ENCODE measurements around the gene SCYL1.

Gene SCYL1

DNA sequence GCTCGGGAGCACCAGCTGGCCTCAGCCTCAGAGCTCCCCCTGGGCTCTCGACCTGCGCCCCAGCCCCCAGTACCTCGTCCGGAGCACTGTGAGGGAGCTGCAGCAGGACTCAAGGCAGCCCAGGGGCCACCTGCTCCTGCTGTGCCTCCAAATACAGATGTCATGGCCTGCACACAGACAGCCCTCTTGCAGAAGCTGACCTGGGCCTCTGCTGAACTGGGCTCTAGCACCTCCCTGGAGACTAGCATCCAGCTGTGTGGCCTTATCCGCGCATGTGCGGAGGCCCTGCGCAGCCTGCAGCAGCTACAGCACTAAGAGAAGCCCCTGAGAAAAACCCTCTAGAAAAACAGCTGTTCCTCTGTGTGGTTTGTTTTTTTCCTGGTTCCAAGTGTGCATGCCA lies 46.5 kb downstream of the SCYL1 start:
- DNase-seq (ENCODE audit: low read depth in 2 of 2): no peak

DNA sequence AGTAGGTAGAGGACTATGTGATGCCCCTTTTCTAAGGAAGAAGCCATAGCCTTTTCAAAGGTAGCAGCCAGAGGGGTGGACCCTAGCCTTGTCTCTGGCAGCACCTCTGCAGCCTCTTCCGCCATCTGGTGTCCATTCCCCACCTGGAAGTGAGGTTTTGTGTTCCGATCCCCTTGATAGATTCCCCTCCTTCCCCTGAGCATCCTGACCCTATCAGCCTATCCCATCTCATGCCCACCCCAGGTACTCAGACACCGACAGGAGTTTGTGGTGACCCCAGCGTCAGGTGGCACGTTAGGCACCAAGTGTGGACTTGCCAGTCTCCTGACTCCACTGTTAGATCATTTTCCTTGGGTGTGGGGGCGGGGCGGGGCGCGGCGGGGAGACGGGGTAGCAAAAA lies 47.1 kb downstream of the SCYL1 start:
- DNase-seq (ENCODE audit: low read depth in 2 of 2): no peak

DNA sequence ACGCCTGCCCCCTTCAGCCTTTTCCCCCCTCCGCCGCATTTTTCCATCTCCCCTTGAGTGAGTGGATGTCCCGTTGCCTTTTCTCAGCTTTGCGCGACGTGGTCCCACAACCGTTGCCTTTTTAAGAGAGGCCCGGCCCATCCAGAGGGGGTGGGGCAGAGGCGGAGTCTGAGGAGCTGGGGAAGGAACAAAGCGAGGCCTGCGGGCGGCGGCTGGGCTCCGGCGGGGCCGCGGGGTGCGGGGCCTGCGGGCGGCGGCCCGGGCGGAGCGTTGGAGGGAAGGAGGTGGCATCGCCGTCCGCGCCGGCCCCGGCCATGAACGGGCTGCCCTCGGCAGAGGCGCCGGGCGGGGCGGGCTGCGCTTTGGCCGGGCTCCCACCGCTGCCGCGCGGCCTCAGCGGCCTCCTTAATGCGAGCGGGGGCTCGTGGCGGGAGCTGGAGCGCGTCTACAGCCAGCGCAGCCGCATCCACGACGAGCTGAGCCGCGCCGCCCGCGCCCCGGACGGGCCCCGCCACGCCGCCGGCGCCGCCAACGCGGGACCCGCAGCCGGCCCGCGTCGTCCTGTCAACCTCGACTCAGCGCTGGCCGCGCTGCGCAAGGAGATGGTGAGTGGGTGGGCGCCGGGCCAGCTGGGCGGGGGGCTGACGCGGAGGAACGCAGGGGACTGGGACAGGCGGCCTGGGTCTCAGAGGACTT lies 47.6 kb downstream of the SCYL1 start, which contains the start of gene FAM89B:
Gene FAM89B (plus strand): TSS at position 183 of the 696 bp plus-strand sequence. CDS start 132 bp downstream, at position 315.
- peak; percentile 73 to 91 for DNase-seq (ENCODE audit: low read depth in 2 of 2)

DNA sequence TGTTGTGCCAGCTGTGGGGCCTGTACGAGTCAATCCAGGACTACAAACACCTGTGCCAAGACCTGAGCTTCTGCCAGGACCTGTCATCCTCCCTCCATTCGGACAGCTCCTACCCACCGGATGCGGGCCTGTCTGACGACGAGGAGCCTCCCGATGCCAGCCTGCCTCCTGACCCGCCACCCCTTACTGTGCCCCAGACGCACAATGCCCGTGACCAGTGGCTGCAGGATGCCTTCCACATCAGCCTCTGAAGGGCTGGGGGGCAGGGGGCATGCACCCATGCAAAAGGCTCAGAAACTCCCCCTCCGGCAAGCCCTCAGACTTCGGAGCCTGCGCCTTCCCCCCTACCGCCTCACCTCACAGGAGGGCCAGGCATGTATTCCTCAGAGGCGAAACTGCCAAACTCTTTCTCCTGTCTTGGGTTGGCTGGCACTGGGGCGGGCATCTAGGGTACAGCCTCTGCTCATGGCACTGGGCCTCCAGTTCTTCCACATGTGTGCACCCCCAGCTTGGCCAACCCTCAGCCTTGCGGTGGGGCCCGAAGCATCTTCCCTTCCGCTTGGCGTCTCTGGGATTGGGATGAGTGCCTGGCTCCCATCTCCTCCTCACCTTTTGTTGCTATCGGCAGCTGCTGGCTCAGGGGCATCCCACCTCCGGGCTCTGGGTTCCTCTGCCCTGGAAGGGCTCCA lies 48.7 kb downstream of the SCYL1 start:
- DNase-seq (ENCODE audit: low read depth in 2 of 2): no peak

DNA sequence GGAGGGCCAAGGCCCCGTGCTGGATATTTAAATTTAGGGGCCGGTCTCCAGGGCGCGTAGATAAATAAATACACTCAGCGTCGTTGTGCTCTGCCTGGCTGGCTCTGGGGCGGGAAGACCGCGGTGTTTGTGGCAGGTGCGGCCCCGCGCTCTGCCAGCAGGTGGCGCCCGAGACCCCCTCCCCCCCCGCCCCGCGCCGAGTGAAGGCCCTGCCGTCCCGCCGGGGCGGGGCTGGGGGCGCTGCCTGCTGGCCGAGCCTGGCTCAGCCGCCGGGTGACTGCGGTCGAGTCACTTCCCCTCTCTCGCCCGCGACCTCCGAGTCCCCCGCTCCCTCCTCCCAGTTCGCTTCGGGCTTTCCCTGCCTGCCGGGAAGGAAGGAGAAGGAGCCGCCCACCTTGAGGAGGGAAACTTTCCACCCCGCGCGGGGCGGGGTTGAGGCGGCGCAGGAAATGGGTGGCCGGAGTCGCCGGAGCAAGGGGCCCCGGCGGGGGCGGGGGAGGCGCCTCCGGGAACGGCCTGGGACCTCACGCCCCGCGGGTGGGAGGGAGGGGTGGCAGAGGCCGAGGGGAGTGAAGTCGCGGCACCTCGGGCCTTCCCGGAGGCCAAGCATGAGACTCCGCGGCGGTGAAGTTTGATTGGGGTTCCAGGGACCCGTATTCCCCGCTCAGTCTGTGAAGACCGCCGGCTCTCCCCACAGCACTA lies 49.4 kb downstream of the SCYL1 start:
- DNase-seq (ENCODE audit: low read depth in 2 of 2): peak; percentile 79 to 93

DNA sequence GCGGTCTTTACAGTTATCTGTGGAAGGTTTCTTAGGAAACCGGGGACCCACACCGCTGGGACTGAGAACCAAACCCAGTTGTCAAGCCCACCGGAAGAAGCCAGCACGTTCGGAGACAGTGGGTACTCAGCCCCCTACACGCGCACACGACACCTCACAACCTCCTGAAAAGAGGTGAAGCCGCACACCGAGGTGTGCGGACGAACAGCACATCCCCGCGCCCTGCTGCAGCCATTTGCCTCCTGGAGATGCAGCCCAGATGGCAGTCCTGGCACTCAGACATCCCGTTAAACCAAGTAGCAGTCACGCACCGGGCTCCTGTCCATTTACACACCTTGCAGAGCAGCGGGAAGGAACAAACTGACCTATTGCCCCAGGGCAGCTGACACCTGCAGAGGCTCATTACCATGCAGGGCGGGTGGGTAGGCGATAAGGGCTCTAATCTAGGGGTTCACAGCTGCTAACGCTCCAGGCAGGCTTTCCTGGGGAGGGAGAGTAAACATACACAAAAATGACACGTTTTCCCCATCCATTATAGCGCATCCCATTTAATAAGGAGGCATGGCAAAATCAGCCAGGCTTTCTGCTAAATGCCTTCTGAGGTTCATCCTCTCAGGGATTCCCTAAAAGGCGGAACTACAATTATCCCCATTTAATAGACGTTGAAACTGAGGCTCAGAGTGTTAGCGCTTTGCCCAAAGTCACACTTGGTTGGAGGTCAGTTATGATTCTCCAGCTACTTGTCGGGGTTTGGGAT lies 50.1 kb downstream of the SCYL1 start:
- DNase-seq (ENCODE audit: low read depth in 2 of 2): no peak

DNA sequence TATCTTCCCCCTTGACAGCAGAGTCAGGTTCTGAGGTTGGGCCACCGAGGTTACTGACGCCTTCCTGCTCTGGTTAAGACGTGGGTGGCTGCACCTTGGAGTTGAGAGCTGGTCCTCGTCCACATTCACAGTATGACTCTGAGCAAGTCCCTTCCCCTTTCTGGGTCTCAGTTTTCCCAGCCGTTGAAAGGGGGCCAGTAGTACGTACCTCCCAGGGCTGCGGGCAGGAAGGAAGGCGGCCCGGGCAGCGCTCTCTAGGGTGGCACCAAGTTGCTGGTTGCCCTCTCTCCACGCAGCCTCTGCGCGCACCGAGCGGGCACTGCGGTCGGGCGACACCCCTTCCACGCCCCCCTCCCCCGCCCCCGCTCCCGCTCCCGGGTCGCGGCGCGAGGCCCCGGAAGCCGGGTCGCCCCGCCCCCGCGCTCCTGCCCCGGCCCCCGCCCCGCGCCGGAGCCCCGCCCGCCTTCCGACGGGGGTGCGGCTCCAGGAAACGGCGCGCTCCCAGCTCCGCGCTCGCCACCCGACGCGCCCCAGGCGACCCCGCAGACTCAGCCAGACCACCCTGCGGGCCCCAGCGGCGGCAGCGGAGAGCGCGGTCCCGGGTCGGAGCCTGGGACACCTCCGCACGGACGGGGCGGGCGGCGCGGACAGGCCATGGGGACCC lies 50.8 kb downstream of the SCYL1 start, which contains the start of gene EHBP1L1:
Gene EHBP1L1 (plus strand): TSS at position 486 of the 664 bp plus-strand sequence. CDS start 250 bp downstream, outside the sequence.
- DNase-seq (ENCODE audit: low read depth in 2 of 2): peak; percentile 39 to 73

DNA sequence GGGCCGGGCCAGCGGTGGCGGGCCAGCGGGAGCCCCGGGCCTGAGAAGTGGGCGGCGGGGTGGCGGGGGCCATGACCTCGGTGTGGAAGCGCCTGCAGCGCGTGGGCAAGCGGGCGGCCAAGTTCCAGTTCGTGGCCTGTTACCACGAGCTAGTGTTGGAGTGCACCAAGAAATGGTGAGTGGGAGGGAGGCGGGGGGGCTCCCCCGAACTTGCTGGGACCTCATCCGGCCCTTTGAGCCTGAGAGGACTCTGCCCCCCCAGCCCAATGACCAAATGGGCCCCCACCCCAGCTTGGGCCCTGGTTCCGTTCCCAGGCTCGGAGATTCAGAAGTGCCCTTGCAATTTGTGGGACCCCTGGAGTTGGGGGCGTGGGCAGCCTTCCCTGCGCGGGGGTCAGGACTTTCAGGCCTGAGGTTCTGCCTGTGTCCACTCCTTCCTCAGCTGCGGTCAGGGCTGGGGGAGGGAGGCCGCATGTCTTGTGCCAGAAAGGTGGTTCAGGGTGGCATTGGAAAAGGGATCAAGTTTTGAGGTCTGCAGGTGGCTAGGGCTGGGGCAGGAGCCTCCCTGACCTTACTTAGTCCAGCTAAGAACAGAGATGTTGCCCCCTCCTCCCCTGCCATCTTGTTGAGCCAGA lies 51.5 kb downstream of the SCYL1 start:
- DNase-seq (ENCODE audit: low read depth in 2 of 2): no peak

DNA sequence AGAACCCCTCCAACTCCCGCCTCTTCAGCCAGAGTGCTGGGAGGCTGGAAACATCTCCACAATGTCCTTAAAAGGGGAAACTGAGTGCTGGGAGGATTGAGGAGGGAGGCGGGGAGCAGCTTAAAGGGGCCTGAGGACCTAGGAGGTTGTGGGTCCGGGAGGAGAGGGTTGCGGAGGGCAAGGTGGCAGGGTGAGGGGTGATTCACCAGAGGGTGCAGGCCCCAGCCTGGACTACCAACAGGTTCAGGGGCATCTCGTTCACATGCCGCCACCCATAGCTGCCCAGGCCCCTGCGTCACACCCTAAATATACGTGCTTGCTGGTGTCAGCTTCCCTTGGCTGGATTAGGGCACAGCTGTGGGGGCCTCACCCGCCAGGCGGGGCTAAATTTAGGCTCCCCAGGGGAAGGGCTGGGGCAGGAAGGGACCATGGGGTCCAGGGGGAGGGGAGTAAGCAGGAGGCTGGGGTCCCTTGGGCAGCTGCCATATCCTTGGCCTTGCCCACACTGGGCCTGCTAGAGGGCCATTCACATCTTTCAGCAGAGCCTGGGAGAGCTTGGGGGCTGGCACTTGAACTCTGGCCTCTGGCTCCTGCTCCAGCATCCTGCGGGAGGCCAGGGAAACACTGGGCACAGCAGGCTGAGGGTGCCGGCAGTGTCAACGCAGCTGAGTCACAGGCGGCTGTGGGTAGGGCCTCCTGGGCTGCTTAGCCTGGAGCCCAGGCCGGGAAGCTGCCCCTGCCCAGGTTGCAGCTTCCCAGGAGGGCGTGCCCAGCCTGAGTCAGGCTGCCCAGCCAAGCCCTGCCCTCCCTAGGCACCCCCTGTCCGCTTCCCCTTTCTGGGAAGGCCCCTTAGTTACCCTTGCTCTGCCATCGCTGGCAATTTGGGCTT lies 52.2 kb downstream of the SCYL1 start:
- DNase-seq (ENCODE audit: low read depth in 2 of 2): no peak

DNA sequence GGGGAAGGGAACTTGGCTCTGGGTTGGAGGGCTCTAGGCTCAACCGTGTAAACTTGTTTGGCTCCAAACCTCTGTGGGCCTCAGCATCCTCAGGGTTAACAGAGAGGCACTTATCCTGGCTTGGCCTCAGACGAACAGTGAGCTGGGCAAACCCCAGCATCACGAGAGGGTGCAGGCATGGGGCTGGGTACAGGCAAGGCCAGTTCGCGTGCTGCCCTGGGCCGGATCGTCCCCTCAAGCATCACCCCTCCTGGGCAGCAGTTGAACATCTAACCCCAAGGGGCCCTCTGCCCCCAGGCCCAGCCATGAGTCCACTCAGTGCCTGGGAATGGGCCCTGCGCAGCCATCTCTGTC lies 52.9 kb downstream of the SCYL1 start:
- DNase-seq (ENCODE audit: low read depth in 2 of 2): no peak

DNA sequence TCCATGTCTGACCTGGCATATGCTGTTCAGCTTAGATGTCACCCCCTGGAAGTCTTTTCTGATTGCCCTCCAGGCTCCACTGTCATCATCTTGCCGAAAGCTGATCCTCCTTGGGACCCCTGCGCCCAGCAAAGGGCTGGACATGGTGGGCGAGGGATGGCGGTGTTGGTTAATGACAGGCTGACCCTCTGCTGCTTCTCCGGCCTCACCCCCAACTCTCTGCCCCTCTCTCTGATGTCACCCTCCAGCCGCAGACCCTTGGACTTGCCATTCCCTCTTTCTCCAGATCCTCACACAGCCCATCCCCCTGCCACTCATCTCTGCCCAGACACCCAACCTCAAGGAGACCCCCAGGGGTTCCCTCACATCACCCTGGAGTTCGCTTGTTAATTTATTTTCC lies 53.3 kb downstream of the SCYL1 start:
- no peak for DNase-seq (ENCODE audit: low read depth in 2 of 2)

DNA sequence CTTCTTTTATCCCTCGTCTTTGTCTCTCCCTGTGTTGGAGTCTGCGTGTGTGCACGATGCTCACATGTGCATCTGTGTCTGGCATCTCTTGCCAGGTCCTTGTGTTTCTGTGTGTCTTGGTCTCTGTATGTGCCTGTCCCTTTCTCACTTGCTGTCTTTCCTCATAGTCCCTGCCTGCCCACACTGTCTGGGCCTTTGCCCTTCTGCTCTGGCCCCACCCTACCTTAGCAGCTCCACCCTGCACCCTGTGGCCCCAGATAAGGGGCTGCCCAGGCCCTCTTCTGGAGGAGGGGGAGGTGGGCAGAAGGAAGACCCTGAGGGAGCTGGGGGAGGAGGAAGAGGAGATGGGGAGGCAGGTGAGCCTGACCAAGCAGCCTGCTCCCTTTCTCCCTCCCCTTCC lies 53.8 kb downstream of the SCYL1 start:
- no peak for DNase-seq (ENCODE audit: low read depth in 2 of 2)

DNA sequence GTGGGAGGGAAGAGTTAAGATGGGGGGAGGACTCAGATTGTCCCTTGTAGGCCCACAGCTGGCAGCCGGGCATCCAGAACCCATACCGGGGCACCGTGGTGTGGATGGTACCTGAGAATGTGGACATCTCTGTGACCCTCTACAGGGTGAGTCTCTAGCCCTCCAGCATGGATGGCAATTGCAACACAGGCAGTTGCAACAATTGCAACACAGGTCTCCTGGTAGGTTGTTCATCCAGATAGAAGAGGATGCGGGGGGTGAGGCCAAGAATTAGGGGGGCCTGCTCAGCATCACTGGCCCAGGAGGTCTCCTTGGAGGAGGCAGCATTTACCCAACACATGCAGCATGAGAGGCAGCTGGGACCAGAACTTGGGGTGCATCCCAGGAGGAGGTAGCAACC lies 54.4 kb downstream of the SCYL1 start:
- no peak for DNase-seq (ENCODE audit: low read depth in 2 of 2)

DNA sequence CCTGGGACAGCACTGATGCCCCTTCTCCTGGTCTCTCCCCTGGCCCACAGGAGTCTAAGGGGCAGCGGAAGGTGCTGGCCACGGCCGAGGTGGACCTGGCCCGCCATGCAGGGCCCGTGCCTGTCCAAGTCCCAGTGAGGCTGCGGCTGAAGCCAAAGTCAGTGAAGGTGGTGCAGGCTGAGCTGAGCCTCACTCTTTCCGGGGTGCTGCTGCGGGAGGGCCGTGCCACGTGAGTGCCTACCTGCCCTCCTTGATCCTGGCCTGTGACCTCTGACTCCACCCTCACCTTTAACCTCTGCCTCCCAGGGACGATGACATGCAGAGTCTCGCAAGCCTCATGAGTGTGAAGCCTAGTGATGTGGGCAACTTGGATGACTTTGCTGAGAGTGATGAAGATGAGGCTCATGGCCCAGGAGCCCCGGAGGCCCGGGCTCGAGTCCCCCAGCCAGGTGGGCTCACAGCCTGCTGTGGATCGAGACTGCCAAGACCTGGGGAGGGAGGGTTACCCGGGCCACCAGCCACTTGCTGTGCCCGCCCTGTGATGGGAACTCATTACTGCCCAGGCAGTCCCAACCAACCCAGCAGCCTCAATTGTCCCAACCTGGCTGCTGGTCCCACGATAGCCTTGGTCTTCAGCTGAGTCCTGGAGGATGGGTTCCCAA lies 55.3 kb downstream of the SCYL1 start:
- DNase-seq (ENCODE audit: low read depth in 2 of 2): no peak

DNA sequence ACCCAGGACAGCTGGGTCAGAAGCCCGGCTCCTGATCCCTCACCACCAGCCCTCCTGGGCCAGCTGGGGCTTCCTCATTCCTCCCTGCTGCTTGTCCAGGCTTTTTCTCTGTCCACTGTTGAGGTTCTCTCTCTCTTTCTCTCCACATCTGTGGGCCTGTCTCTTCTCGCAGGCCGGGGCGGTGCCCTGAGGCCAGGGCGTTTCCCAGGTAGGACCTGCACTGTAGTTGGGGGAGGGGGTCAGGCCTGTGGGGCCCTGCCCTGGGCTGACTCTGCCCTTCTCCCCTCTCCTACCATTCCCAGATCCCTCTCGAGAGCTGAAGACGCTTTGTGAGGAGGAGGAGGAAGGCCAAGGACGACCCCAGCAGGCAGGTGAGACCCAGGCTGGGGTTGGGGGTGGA lies 55.9 kb downstream of the SCYL1 start:
- DNase-seq (ENCODE audit: low read depth in 2 of 2): no peak

DNA sequence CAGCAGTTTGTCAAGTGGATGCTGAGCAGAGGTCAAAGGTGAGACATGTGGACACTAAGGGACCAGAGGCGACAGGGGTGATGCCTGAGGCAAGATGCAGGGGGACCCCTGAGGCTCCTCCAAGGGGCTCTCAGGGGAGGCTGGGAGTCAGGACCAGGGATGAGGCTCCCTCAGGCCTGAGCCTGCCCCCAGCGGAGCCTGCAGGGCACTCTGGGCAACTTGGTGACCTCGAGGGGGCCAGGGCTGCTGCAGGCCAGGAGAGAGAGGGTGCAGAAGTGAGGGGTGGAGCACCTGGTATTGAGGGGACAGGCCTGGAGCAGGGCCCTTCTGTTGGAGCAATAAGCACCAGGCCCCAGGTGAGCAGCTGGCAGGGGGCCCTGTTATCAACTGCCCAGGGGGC lies 57.0 kb downstream of the SCYL1 start:
- DNase-seq (ENCODE audit: low read depth in 2 of 2): no peak

DNA sequence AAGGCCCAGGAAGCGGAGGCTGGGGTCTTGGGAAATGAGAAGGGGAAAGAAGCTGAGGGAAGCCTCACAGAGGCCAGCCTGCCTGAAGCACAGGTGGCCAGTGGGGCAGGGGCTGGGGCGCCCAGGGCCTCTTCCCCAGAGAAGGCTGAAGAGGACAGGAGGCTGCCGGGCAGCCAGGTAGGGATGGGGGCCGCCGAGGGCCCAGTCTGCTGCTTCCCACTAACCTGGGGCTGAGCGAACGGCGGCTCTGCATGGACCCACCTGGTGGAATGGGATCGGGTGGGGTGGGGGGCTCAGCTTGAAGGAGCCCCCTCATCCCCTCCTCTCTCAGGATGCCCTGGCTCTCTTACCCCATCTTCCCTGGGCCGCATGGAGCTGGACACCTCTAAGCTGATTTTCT lies 58.7 kb downstream of the SCYL1 start:
- no peak for DNase-seq (ENCODE audit: low read depth in 2 of 2)

DNA sequence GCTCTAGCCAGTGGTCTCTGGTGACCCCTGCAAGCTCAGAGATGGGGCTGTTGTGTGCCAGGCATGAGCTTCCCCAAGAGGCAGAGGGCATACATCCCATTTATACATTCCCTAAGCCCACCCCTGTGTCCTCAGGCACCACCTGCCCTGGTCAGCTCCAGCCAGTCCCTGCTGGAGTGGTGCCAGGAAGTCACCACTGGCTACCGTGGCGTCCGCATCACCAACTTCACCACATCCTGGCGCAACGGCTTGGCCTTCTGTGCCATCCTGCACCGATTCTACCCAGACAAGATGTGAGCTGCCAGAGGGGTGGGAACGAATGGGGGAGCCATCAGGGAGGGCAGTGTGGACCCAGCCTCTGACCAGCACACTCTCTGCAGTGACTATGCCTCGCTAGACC lies 59.2 kb downstream of the SCYL1 start:
- no peak for DNase-seq (ENCODE audit: low read depth in 2 of 2)

DNA sequence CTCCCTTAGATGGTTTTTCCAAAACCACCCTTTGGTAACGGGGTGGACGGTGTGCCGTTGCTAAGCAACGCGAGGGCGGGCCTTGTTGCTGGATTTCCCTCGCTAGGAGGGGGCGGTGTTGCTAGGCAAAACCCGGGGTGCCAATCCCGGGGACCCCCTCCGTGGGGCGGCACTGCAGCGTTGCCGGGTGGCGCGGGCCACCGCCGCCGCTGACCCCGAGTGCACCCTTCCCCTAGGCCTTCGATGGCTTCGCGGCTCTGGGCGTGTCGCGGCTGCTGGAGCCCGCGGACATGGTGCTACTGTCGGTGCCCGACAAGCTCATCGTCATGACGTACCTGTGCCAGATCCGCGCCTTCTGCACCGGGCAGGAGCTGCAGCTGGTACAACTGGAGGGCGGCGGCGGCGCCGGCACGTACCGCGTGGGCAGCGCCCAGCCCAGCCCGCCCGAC lies 59.9 kb downstream of the SCYL1 start:
- no peak for DNase-seq (ENCODE audit: low read depth in 2 of 2)

Data from stimulated activated CD4-positive, alpha-beta T cell treated with anti-CD3 and anti-CD28 coated beads, Interleukin-12 subunit alpha, Interleukin-12 subunit beta, amount 100 ng/mL, for 24 hours (primary cell).